Stimulated activated CD4-positive, alpha-beta T cell treated with anti-CD3 and anti-CD28 coated beads, Interleukin-2, amount 100 ng/mL, for 48 hours (primary cell): ENCODE measurements around the gene NEU2.

Experiments
- DNase-seq, 2 donors: peaks; one replicate each; pipeline ENCODE4 v3.0.0-alpha.2; 2020

NEU2 gene

GRCh38 chr2:233079953-233080835, 47.7 kb downstream of the NEU2 start:
- DNase-seq, result no peak

DNA sequence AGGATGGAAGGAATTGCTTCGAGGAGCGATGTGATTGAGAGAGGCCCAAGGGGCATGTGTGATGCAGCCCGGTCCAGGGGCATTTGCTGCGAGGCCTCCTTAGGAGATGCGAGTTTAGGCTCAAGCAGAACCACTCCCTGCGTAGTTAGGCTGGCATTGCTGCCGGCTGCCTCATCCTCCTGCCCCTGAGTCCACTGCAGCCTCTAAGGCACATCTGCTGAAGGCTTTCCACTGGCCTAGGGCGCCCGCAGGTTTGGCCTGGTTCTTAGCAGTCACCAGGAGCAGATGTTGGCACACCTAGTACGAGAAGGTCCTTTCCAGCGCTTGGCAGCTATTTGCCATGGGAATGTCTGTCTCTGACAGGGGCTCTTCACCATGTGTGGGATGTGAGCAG, 48.4 kb downstream of the NEU2 start:
- no peak for DNase-seq

DNA sequence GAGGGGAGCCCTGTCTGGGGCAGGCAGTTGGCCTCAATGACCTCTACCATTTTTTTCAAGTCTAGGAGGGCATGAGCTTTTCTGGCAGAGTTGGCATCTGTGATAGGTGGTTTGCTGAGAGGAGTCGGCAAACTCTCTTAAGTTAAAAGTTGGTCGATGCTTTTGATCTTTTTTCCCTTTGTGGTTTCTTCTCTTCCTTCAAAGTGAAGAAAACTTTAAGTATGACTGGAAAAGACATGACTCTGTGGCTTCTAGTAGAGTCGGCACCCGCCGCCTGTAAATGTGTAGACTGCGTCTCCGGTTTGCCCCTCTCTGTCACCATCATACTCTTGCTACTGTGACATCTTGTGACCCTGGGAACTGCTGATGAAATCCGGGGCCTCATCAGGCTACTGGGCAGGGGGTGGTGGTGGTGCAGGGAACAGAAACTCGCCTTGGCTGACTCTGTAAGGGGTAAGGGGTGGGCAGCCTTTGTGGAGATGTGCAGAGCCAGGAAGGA, 48.8 kb downstream of the NEU2 start:
- DNase-seq, result peak in 1 of 2 donors; percentile 49

DNA sequence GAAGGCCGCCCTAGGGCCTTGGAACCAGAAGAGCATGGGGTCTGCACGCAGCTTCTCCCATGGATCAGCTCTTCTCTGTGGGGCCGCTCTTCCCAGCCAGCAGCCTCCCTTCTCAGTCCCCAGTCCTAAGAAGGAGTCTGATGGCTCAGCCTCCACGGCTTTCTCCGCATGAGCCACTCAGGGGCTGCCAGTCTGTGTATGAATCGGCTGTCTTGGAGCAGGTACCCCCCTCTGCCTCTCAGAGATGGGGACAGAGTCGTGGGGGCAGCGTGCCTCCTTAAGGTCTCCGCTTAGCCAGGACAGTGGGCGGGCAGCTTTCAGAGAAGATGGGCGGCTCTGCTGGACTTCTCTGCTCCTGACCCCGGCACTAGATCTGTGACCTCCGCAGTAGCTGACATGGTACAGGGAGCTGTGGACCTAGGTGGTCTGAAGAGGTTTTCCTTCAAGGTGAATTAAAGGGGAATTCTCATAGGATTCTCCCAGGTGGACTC, 49.3 kb downstream of the NEU2 start:
- no peak for DNase-seq

GRCh38 chr2:233082222-233082930, 49.9 kb downstream of the NEU2 start:
- no peak for DNase-seq

GRCh38 chr2:233082931-233083755, 50.7 kb downstream of the NEU2 start:
- no peak for DNase-seq

DNA sequence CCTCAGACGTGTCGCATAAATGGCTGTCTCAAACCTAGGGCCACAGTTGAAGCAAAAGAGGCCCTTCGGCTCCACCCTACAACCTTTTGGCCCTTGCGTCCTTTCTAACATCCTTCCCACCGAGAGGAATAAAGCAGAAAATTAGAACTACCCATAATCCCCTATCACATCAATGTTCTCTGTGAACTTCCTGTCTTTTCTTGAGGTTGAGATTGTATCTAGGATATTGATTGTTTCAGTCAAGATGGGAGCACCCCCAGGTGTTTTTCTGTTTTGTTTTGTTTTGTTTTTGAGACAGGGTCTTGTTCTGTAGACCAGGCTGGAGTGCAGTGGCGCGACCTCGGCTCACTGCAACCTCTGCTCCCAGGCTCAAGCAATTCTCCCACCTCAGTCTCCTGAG, 51.3 kb downstream of the NEU2 start:
- no peak for DNase-seq

DNA sequence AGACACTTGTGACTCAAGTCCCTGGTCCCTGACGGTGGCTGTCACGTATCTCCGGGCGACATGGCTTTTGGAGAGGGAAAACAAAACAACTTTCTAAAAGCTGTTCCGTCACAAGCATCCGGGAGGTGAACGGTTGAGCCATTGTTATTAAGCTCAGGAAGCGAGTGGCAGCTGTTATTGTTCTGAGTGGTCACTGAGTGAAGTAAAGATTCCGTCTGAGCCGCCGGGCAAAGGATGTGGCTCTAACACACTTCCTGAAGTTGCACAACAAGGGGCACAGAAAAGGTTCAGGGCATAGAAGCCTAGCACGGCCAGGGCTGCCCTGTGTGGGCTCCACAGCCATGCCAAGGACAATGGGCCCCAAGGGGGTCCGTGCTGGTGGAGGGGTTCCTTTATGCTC, 52.0 kb downstream of the NEU2 start:
- DNase-seq, result peak in 1 of 2 donors; percentile 25
